OCI-LY1 (cell line): Measurements from ENCODE around the gene XKR7.
A peak's percentile ranks its signal among the peaks of the same experiment; 100 is the strongest.

Experiments used
- H2AFZ ChIP-seq: fragments of 200-600 bp; sonication (generic), shearing (Covaris generic); 2 replicates; pipeline ENCODE4 v1.6.0; 2014; ENCODE audit warnings: antibody characterized with exemption, mild to moderate bottlenecking, low read length
- H3F3A ChIP-seq: fragments of 200-600 bp; sonication (generic), shearing (Covaris generic); 2 replicates; pipeline ENCODE4 v1.6.0; 2014; ENCODE audit warnings: mild to moderate bottlenecking, antibody characterized with exemption, low read length, moderate library complexity; ENCODE audit not compliant: insufficient read depth
- H3K27ac ChIP-seq: fragments of 200-600 bp; sonication (generic); 2 replicates; pipeline ENCODE4 v1.5.1; 2014; ENCODE audit warnings: low read length, mixed run types, mild to moderate bottlenecking, low read depth; ENCODE audit not compliant: poor library complexity, severe bottlenecking
- H3K27me3 ChIP-seq: fragments of 200-600 bp; sonication (generic); 2 replicates; pipeline ENCODE4 v1.6.0; 2014; ENCODE audit warnings: antibody characterized with exemption, mild to moderate bottlenecking, low read length, moderate library complexity; ENCODE audit not compliant: insufficient read depth
- H3K36me3 ChIP-seq: fragments of 200-600 bp; sonication (generic); 2 replicates; pipeline ENCODE4 v1.6.1; 2014; ENCODE audit warnings: mild to moderate bottlenecking, antibody characterized with exemption, low read length, moderate library complexity, mixed read lengths; ENCODE audit not compliant: insufficient read depth
- H3K4me1 ChIP-seq: fragments of 200-600 bp; sonication (generic); 2 replicates; pipeline ENCODE4 v1.5.1; 2014; ENCODE audit warnings: mild to moderate bottlenecking, low read length, moderate library complexity; ENCODE audit not compliant: insufficient read depth, severe bottlenecking
- H3K4me2 ChIP-seq: fragments of 200-600 bp; sonication (generic), shearing (Covaris generic); 2 replicates; pipeline ENCODE4 v1.6.1; 2014; ENCODE audit warnings: low read length
- H3K4me3 ChIP-seq: fragments of 200-600 bp; sonication (generic); 2 replicates; pipeline ENCODE4 v1.5.1; 2014; ENCODE audit warnings: low read length, low read depth, mild to moderate bottlenecking, mixed read lengths; ENCODE audit not compliant: poor library complexity, severe bottlenecking
- H3K79me2 ChIP-seq: fragments of 200-600 bp; shearing (Covaris generic); 2 replicates; pipeline ENCODE4 v1.6.1; 2016; ENCODE audit warnings: mixed run types, low read length, mixed read lengths; ENCODE audit not compliant: insufficient read depth
- H3K9ac ChIP-seq: fragments of 200-600 bp; sonication (generic), shearing (Covaris generic); 2 replicates; pipeline ENCODE4 v1.6.1; 2014; ENCODE audit warnings: mild to moderate bottlenecking, low read length, mixed read lengths
- H3K9me2 ChIP-seq: fragments of 200-600 bp; sonication (generic), shearing (Covaris generic); 2 replicates; pipeline ENCODE4 v1.6.1; 2014; ENCODE audit warnings: low read depth, mild to moderate bottlenecking, low read length, mixed read lengths
- H3K9me3 ChIP-seq: fragments of 200-600 bp; shearing (Covaris generic); 2 replicates; pipeline ENCODE4 v1.6.1; 2014; ENCODE audit warnings: low read length, mixed read lengths
- H4K20me1 ChIP-seq: fragments of 200-600 bp; sonication (generic), shearing (Covaris generic); 2 replicates; pipeline ENCODE4 v1.6.0; 2016; ENCODE audit warnings: mild to moderate bottlenecking, low read length; ENCODE audit not compliant: insufficient read depth
- EZH2 ChIP-seq: fragments of 200-600 bp; sonication (generic), shearing (Covaris generic); IDR thresholded peaks from 2 replicates; pipeline ENCODE4 v1.8.0; 2017; ENCODE audit warnings: borderline replicate concordance, mixed run types, mild to moderate bottlenecking, antibody characterized with exemption, low read length, moderate library complexity, mixed read lengths
- TF ChIP-seq, protein P1 (sequence below): fragments of 200-600 bp; sonication (generic), shearing (Covaris generic); IDR thresholded peaks from 2 replicates; pipeline ENCODE4 v1.5.1; 2017; ENCODE audit warnings: mild to moderate bottlenecking, antibody characterized with exemption, low read length, moderate library complexity, mixed read lengths

Gene XKR7

DNA sequence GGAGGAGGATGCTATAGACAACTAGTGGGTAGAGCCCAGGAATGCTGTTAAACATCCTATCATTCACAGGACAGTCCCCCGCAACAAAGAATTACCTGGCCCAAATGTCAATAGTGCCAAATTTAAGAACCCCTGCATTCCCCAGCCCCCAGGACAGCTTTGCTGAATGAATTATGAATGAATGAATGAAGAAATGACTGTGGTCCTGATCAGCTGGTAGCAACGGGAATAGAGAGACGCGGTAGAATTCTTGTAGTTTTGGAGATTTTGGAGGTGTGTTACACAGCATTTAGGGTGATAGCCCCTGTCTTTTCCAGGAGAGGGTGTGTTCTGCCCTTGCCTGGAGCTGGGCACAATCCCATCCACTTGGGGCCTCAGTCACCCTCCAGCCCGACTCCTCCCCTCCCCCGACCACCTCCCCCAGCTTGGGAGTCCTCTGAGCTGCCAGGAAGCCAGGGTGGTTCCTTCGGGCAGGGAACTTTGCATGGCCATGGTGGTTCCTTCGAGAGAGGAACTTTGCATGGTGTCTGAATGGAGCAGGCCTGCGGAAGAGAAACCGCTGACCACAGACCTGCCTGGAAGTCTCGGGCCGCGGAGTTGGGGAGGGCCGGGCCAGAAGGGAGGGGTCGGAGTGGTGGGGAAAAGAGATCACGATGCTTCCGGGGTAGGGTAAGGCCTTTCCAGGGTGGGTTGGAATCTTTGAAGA, 83.1 kb downstream of the XKR7 start:
- H3K27ac ChIP-seq = no peak overlapping the region
- no peak overlapping the region for H3K9ac ChIP-seq

DNA sequence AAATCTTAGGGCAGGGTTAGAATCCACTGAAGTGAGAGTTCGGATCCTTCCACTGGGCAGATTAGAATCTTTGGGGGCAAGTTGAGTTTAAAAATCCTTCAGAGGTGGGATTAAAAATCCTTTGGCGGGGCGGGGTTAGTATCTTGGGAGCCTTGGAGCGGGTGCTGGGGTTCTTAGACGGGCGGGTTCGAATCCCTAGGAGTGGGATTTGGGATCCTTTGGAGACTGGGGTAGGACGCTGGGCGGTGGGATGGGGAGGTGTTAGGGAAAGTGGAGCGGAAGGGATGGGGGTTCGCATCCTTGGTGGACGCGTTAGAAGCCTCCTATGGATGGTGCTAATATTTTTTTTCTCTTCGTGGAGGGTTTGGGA, 83.8 kb downstream of the XKR7 start:
- no peak overlapping the region for H2AFZ ChIP-seq
- no peak overlapping the region for H3K27ac ChIP-seq
- no peaks in the 10 kb centered on the region for H3F3A ChIP-seq
- H3K9ac ChIP-seq = no peak overlapping the region
- H3K4me3 ChIP-seq = no peak overlapping the region
- H3K9me2 ChIP-seq = no peaks in the 10 kb centered on the region
- H3K79me2 ChIP-seq = no peaks in the 10 kb centered on the region
- H3K4me2 ChIP-seq = no peak overlapping the region
- no peaks in the 10 kb centered on the region for H3K9me3 ChIP-seq
- no peak for TF ChIP-seq EZH2
- TF ChIP-seq, protein P1, sequence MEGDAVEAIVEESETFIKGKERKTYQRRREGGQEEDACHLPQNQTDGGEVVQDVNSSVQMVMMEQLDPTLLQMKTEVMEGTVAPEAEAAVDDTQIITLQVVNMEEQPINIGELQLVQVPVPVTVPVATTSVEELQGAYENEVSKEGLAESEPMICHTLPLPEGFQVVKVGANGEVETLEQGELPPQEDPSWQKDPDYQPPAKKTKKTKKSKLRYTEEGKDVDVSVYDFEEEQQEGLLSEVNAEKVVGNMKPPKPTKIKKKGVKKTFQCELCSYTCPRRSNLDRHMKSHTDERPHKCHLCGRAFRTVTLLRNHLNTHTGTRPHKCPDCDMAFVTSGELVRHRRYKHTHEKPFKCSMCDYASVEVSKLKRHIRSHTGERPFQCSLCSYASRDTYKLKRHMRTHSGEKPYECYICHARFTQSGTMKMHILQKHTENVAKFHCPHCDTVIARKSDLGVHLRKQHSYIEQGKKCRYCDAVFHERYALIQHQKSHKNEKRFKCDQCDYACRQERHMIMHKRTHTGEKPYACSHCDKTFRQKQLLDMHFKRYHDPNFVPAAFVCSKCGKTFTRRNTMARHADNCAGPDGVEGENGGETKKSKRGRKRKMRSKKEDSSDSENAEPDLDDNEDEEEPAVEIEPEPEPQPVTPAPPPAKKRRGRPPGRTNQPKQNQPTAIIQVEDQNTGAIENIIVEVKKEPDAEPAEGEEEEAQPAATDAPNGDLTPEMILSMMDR = no peak
- peaks cover 14% of the 10 kb centered on the region; the same call in 1 of the 2 replicates for H3K27me3 ChIP-seq
- H3K4me1 ChIP-seq = peaks cover 4% of the 10 kb centered on the region
- no peaks in the 10 kb centered on the region for H3K36me3 ChIP-seq
- H4K20me1 ChIP-seq = no peaks in the 10 kb centered on the region

More for the DNA sequence above, 83.1 kb downstream of the XKR7 start:
- Histone ChIP-seq H4K20me1 (no peaks in the 10 kb centered on the region), H3K27me3 (peaks cover 12% of the 10 kb centered on the region; the same call in 1 of the 2 replicates), H3K9me3 (no peaks in the 10 kb centered on the region), H3K4me1 (peaks cover 4% of the 10 kb centered on the region), H3K9me2 (no peaks in the 10 kb centered on the region), H3K4me2 (no peak overlapping the region), H2AFZ (no peak overlapping the region), H3K79me2 (no peaks in the 10 kb centered on the region), H3F3A (no peaks in the 10 kb centered on the region), H3K4me3 (no peak overlapping the region), H3K36me3 (no peaks in the 10 kb centered on the region)
- no peak for TF ChIP-seq EZH2
- TF ChIP-seq, protein P1 = no peak

DNA sequence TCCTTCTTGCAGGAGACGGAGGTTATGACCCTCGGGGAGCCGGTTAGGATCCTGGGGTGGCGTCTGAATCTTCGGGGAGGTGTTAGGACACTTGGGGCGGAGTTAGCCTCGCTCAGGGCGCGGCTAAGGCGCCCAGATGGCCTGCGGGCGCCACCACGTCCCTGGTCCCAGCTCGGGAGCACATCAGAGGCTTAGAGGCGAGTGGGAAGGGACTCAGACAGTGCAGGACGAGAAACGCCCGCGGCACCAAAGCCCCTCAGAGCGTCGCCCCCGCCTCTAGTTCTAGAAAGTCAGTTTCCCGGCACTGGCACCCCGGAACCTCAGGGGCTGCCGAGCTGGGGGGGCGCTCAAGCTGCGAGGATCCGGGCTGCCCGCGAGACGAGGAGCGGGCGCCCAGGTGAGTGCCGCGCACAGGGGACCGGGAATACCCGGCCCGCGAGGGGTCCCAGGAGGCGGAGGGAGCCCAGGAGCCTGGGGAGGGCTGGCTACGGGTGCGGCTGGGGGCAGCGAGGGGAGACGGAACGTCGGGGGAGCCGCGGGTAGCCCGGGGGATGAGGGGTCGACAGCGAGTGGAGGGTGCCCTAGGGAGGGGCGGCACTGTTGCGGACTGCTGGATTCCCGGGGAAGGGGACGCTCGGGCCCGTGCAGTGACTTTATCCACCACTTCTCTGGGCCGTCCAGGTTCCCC, 84.3 kb downstream of the XKR7 start, which contains the start of gene HCK:
TSS of gene HCK (plus strand) at position 153 of the 688 bp plus-strand sequence.
- H3K79me2 ChIP-seq = no peaks in the 10 kb centered on the region
- H3K9me2 ChIP-seq = no peaks in the 10 kb centered on the region
- peaks cover 19% of the 10 kb centered on the region; the same call in 1 of the 2 replicates for H3K27me3 ChIP-seq
- no peaks in the 10 kb centered on the region for H4K20me1 ChIP-seq
- peaks cover 4% of the 10 kb centered on the region for H3K4me1 ChIP-seq
- no peaks in the 10 kb centered on the region for H3K9me3 ChIP-seq
- TF ChIP-seq EZH2 = no peak
- TF ChIP-seq, protein P1 = no peak
- H2AFZ ChIP-seq = no peak within 1 kb of the TSS
- no peak within 1 kb of the TSS for H3K9ac ChIP-seq
- no peak within 1 kb of the TSS for H3K4me3 ChIP-seq
- no peaks in the 10 kb centered on the region for H3K36me3 ChIP-seq
- peak within 1 kb of the TSS; percentile 32; the same call in 1 of the 2 replicates for H3K4me2 ChIP-seq
- no peak within 1 kb of the TSS for H3K27ac ChIP-seq
- H3F3A ChIP-seq = no peaks in the 10 kb centered on the region
